Measurements from ENCODE around the gene ENO3. TPM values are rescaled to one million over a fixed set of nuclear protein-coding genes. Genes with fewer than 3 reads are reported as not detected.

Gene ENO3
- total and polyA plus RNA-seq, 2 experiments from 2014 or later, result 12.1 to 19.6 TPM

- Histone ChIP-seq H3K36me3 (ENCODE audit: insufficient read depth) (peaks cover 40% of the 10 kb centered on the region), H3K4me1 (ENCODE audit: insufficient read depth) (peaks cover 15% of the 10 kb centered on the region; the same call in 1 of the 2 replicates), H3F3A (replicated peaks; ENCODE audit: low read depth) (no peaks in the 10 kb centered on the region), H3K27me3 (ENCODE audit: insufficient read depth) (no peaks in the 10 kb centered on the region), H3K79me2 (replicated peaks; ENCODE audit: insufficient read depth) (peaks cover 16% of the 10 kb centered on the region), H3K9me2 (ENCODE audit: insufficient read depth) (no peaks in the 10 kb centered on the region), H2AFZ (no peak overlapping the region), H3K4me2 (no peak overlapping the region), H3K4me3 (no peak overlapping the region), H3K27ac (ENCODE audit: low read depth) (no peak overlapping the region), H4K20me1 (replicated peaks; ENCODE audit: insufficient read depth) (no peaks in the 10 kb centered on the region; the same call in none of the 2 replicates)
- Mint-ChIP-seq H3K4me1 (peaks cover 18% of the 10 kb centered on the region), H3K9me3 (no peaks in the 10 kb centered on the region), H3K36me3 (ENCODE audit: low read depth) (peaks cover 63% of the 10 kb centered on the region), H3K27me3 (ENCODE audit: insufficient read depth, low read depth, poor library complexity) (peaks cover 13% of the 10 kb centered on the region), H3K4me3 (no peak overlapping the region), H3K27ac (no peak overlapping the region)
- DNase-seq (ENCODE audit: low spot score), result no peak
- TF ChIP-seq POLR2AphosphoS5 (IDR thresholded peaks at IDR 0.05; ENCODE audit: low read depth) (no peak), ZNF462 (CRISPR knock-in tag; IDR thresholded peaks at IDR 0.05) (no peak), EZH2phosphoT487 (IDR thresholded peaks at IDR 0.05; ENCODE audit: unreplicated experiment) (no peak), CREB1 (CRISPR knock-in tag; IDR thresholded peaks at IDR 0.05; ENCODE audit: low read depth) (no peak), JUNB (IDR thresholded peaks at IDR 0.05; ENCODE audit: unreplicated experiment) (no peak), EZH2 (IDR thresholded peaks at IDR 0.05; ENCODE audit: low read depth, unreplicated experiment) (no peak), CTCF (conservative IDR thresholded peaks at IDR 0.05; ENCODE audit: low read depth in 2 of 2) (no peak), NANOG (IDR thresholded peaks at IDR 0.05; ENCODE audit: borderline replicate concordance) (no peak), ZNF331 (CRISPR knock-in tag; IDR thresholded peaks at IDR 0.05; ENCODE audit: low read depth) (no peak), ETS1 (IDR thresholded peaks at IDR 0.05) (no peak), REST (IDR thresholded peaks at IDR 0.05; ENCODE audit: unreplicated experiment) (no peak)
- ATAC-seq, result no peak
Observed at GRCh38 chr17:5002121-5002788, 51.3 kb downstream of the ENO3 start.
